ENCODE results near the gene ACOT8. TPM values are rescaled to one million over a fixed set of nuclear protein-coding genes. Genes with fewer than 3 reads are reported as not detected.

Gene ACOT8
- total RNA-seq, 1 donor from 2014 or later, result 20.6 TPM

DNA sequence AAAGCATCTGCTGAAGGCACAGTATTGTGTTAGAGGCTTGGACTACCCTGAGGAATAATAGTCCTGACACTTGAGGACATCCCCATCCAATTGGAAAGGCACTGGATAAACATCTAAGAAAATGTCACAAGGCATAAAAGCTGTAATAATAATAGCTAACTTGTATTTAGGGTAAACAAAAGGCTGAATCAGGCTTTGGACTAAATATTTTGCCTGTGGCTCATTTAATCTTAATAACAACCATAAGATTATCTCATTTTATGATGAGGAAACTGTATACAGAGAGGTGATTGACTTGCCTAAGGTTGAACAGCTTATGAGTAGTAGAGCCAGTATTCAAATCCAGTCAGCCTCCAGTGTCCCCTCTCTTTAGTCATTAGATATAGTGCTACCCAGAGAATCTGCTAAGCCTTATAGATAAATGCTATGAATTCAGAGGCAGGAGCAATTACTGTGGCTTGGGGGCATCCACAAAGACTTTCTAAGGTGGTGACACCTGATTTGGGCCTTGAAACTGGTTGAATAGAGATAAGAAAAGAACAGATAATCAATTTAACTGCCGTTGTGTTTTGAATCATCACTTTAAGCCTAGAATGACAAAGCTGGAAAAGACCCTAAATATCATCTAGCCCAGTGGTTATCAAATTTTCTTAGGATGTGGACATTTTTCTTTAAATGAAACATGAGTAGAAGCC is 16.4 kb upstream of the ACOT8 start:
- no peak overlapping the region for H3K4me3 Mint-ChIP-seq

DNA sequence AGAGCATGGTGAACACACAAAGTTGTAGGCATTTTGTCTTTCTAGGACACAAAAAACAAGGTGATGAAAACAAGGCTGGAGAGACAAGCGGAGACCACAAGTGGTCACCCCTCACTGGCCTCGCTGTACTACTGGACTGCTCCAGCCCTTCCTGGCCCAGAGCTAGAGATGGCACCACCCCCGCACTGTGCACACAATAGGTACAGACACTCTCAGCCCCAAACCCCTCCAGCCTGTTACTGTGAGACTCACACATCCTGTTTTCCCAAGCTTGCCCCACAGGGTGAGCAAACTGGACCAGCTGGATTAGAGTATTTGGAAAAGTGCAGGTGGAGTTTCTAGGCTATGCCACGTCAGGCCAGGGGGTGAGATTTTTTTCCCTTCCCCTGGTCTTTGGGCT is 15.4 kb upstream of the ACOT8 start:
- H3K36me3 Mint-ChIP-seq, result no peaks in the 10 kb centered on the region
- H3K4me3 Mint-ChIP-seq, result no peak overlapping the region
- no peaks in the 10 kb centered on the region for H3K9me3 Mint-ChIP-seq
- no peak overlapping the region for H3K27ac Mint-ChIP-seq
- TF ChIP-seq, protein P1, sequence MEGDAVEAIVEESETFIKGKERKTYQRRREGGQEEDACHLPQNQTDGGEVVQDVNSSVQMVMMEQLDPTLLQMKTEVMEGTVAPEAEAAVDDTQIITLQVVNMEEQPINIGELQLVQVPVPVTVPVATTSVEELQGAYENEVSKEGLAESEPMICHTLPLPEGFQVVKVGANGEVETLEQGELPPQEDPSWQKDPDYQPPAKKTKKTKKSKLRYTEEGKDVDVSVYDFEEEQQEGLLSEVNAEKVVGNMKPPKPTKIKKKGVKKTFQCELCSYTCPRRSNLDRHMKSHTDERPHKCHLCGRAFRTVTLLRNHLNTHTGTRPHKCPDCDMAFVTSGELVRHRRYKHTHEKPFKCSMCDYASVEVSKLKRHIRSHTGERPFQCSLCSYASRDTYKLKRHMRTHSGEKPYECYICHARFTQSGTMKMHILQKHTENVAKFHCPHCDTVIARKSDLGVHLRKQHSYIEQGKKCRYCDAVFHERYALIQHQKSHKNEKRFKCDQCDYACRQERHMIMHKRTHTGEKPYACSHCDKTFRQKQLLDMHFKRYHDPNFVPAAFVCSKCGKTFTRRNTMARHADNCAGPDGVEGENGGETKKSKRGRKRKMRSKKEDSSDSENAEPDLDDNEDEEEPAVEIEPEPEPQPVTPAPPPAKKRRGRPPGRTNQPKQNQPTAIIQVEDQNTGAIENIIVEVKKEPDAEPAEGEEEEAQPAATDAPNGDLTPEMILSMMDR (conservative IDR thresholded peaks at IDR 0.05), result no peak
- DNase-seq (ENCODE audit: extremely low spot score, unreplicated experiment), result no peak
- no peaks in the 10 kb centered on the region for H3K4me1 Mint-ChIP-seq (ENCODE audit: unreplicated experiment)
- no peaks in the 10 kb centered on the region for H3K27me3 Mint-ChIP-seq

More for the DNA sequence above, 16.4 kb upstream of the ACOT8 start:
- Mint-ChIP-seq H3K4me1 (ENCODE audit: unreplicated experiment) (no peaks in the 10 kb centered on the region), H3K36me3 (no peaks in the 10 kb centered on the region), H3K27me3 (no peaks in the 10 kb centered on the region), H3K27ac (no peak overlapping the region), H3K9me3 (no peaks in the 10 kb centered on the region)
- no peak for DNase-seq (ENCODE audit: extremely low spot score, unreplicated experiment)
- TF ChIP-seq, protein P1 (conservative IDR thresholded peaks at IDR 0.05), result no peak

DNA sequence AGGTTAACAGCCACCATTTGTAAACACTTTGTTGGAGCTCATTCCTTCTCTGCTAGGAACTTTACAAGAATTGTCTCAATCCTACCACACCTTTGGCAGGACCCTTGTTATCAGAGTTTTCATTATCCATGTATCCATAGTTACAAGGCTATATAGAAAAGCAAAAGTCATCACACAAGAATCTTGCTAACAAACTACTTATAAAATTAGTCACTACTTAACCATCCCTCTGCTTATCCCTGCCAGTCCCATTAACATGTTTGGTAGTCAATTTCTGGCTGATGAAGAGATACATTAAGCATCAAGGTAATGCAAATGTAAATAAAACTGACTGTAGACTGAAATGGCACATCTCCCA is 10.6 kb upstream of the ACOT8 start:
- Mint-ChIP-seq H3K27ac (no peak overlapping the region), H3K4me1 (ENCODE audit: unreplicated experiment) (peaks cover 6% of the 10 kb centered on the region), H3K4me3 (no peak overlapping the region), H3K9me3 (no peaks in the 10 kb centered on the region), H3K27me3 (no peaks in the 10 kb centered on the region), H3K36me3 (peaks cover 4% of the 10 kb centered on the region)
- no peak for DNase-seq (ENCODE audit: extremely low spot score, unreplicated experiment)
- TF ChIP-seq, protein P1 (conservative IDR thresholded peaks at IDR 0.05), result no peak

DNA sequence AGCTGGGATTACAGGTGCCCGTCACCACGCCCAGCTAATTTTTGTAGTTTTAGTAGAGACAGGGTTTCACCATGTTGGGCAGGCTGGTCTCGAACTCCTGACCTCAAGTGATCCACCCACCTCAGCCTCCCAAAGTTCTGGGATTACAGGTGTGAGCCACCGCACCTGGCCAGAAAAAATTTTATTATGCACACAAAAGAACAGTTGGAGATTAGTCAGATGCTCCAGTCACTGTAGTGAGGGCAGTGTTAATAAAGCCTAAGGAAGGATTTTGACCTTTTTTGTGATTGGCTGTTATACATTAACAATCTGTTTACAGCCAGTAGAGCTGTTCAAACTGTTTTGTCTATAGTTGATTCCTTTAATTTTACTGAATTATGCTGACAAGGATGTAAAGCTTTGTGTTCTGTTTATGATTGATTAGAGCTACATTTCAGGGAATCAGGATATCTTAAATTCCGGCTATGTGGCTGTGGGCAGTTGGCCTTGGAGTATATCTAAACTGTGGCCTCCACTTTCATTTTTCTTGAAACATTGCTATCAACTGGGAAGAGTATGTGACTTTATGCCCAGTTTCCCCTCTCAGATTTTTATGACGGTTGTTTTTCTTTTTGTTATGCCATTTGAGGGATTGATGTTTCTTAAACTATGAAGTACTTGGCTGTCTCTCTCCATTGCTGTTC is 10.1 kb upstream of the ACOT8 start:
- no peak for DNase-seq (ENCODE audit: extremely low spot score, unreplicated experiment)
- Mint-ChIP-seq H3K27me3 (no peaks in the 10 kb centered on the region), H3K4me3 (no peak overlapping the region), H3K27ac (no peak overlapping the region), H3K9me3 (no peaks in the 10 kb centered on the region), H3K4me1 (ENCODE audit: unreplicated experiment) (peaks cover 6% of the 10 kb centered on the region), H3K36me3 (peaks cover 4% of the 10 kb centered on the region)
- TF ChIP-seq, protein P1 (conservative IDR thresholded peaks at IDR 0.05), result no peak

DNA sequence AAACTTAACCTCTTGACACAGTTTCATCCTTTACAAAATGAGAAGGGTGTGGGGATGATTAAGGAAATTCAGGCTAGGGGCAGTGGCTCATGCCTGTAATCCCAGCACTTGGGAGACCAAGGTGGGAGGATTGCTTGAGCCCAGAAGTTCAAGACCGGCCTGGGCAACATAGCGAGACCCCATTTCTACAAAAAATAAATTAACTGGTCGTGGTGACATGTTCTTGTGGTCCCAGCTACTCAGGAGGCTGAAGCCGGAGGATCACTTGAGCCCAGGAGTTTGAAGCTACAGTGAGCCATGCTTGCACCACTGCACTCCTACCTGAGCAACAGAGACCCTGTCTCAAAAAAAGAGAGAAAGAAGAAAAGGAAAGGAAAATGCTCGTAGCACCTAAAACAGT is 9.3 kb upstream of the ACOT8 start:
- H3K27ac Mint-ChIP-seq, result no peak overlapping the region
- no peaks in the 10 kb centered on the region for H3K27me3 Mint-ChIP-seq
- peaks cover 6% of the 10 kb centered on the region for H3K4me1 Mint-ChIP-seq (ENCODE audit: unreplicated experiment)
- DNase-seq (ENCODE audit: extremely low spot score, unreplicated experiment), result no peak
- peaks cover 4% of the 10 kb centered on the region for H3K36me3 Mint-ChIP-seq
- H3K4me3 Mint-ChIP-seq, result no peak overlapping the region
- TF ChIP-seq, protein P1 (conservative IDR thresholded peaks at IDR 0.05), result no peak
- no peaks in the 10 kb centered on the region for H3K9me3 Mint-ChIP-seq

Measured in type B pancreatic cell (in vitro differentiated cells).